Fibroblast of gingiva (primary cell): ENCODE results near the gene SLC25A11.

Experiments
- DNase-seq: peaks from one replicate; pipeline ENCODE4 v3.0.0-alpha.2; 2011; ENCODE audit warnings: low read depth

Gene SLC25A11

GRCh38 chr17:4966844-4967538, 27.1 kb upstream of the SLC25A11 start:
- peak; percentile 100 for DNase-seq

- no peak for DNase-seq
Observed at GRCh38 chr17:4965311-4965986, 25.6 kb upstream of the SLC25A11 start.

- DNase-seq: no peak
Observed at GRCh38 chr17:4960279-4960922, 20.6 kb upstream of the SLC25A11 start.

DNA sequence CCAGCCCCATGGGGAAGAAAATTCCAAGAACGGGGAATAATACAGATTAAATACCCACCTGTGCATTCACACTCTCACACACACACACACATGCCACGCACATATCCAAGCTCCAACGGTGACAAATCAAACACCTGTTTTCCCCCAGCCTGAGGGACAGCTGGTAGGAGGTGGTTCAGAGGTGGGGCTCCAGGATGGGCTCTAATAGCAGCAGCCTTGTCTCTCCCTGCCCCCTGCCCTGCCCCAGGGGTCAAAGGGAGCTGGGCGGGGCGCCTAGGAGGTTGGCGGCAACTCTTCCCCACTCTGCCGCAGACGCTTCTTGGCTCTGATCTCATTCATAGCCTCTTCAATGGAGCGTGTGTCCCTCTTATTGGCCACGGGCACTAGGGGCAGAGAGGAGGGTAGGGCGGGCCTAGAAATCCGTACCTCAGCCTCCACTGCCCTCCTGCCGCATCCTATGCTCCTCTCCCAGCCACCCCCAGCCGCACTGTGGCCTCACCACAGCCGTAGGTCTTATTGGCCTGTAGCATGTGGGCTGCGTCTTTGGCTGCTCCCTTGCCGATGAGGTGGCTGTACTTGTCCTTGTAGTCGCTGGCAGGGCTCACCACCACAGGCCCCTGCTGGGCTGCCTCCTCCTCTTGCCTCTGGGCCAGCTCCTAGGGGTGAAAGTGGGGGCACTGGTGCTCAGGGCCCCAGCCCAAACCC, 19.6 kb upstream of the SLC25A11 start:
- no peak for DNase-seq

- no peak for DNase-seq
Observed at GRCh38 chr17:4958102-4958501, 18.3 kb upstream of the SLC25A11 start.

- DNase-seq: no peak
Observed at GRCh38 chr17:4956493-4957061, 16.7 kb upstream of the SLC25A11 start.

GRCh38 chr17:4955091-4955490, 15.2 kb upstream of the SLC25A11 start:
- DNase-seq: no peak

DNA sequence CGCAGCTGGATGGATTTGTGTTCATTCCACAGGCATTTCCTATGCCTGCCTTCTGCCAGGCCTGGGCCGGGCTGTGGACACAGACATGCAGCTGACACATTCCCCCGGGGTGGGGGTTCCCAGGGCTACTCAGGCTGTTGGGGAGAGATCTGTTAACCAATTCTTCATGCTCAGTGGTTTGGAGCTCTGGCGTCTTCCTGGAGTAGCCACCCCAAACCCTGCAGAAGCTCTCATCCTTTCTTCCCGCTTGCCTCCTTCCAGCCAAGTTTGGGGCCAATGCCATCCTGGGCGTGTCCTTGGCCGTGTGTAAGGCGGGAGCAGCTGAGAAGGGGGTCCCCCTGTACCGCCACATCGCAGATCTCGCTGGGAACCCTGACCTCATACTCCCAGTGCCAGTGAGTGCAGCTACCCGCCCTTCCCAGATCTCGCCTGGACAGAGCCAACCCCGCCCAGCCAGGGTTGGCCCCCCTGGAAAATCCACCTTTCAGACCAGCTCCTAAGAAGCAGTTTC, 13.7 kb upstream of the SLC25A11 start:
- peak; percentile 70 for DNase-seq

DNA sequence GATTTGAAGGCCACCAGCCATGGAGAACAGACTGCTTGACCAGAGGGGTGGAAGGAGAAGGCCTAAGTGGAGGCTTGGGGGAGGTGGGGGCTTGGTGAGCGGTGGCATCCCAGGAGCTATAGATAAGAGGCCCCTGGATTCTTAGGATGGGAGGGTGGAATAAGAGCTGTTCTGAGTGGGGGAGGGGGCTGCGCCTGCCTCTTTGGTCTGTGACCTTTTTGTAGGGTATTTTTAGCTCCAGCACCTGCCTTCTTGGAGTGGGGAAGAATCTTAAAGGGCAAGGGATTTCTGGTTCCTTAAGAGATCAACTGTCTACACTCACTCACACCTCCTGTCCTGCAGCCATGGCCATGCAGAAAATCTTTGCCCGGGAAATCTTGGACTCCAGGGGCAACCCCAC, 11.6 kb upstream of the SLC25A11 start:
- DNase-seq: no peak

- no peak for DNase-seq
Observed at GRCh38 chr17:4950746-4951204, 10.9 kb upstream of the SLC25A11 start, which contains the start of gene ENO3. TSS of gene ENO3 (plus strand) at chr17:4951119. CDS start at chr17:4951830, 711 bp downstream.

DNA sequence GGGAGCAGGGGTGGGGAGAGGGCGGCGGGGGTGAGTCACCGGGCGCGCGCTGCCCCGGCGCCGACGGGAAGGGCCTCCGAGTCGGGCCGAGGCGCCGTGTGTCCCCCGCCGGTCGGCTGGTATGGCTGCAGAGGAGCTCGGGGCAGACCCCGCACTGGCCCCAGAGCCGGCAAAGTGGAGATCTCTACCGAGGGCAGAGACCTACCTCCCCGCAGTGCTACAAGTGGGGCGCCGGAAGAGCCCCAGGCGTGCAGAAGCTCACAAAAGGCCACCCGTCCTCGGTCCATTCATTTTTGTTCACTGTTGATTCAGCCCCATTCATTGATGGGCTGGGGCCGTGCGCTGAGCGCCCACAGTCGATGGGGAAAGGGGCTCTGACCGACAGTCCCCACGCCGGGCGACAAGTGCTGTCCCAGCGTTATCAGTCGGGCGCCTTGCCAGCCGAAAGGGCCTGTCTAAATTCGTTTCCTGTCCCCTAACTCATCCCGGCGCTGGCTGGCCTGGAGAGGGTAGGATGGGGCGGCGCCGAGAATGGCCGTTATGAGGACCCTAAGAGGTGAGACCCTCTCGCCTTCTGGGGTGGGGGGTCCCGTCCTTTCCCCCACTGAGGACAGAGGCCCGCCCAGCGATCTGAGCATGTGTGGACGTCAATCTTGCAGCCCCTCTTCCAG, 10.4 kb upstream of the SLC25A11 start:
- no peak for DNase-seq

- peak; percentile 69 for DNase-seq
Observed at GRCh38 chr17:4949321-4950074, 9.7 kb upstream of the SLC25A11 start.

DNA sequence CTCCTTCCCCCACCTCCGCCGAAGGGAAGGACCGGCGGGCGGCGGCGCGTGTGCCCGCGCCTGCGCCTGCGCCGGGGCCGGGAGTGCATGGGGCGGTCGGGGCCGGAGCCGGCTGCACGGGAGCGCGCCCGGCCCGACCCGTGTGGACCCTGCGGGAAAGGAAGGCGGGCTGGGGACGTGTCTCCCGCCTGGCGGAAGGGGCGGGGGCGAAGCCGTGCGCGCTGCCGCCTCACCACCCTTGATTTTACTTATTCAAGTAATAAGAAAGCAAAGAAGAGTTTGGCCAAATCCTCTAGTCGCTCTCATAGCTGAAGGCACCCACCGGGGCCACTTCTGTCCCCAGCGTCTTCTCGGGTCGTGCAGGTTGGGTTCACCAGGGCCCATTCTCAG, 9.1 kb upstream of the SLC25A11 start:
- peak; percentile 93 for DNase-seq

DNA sequence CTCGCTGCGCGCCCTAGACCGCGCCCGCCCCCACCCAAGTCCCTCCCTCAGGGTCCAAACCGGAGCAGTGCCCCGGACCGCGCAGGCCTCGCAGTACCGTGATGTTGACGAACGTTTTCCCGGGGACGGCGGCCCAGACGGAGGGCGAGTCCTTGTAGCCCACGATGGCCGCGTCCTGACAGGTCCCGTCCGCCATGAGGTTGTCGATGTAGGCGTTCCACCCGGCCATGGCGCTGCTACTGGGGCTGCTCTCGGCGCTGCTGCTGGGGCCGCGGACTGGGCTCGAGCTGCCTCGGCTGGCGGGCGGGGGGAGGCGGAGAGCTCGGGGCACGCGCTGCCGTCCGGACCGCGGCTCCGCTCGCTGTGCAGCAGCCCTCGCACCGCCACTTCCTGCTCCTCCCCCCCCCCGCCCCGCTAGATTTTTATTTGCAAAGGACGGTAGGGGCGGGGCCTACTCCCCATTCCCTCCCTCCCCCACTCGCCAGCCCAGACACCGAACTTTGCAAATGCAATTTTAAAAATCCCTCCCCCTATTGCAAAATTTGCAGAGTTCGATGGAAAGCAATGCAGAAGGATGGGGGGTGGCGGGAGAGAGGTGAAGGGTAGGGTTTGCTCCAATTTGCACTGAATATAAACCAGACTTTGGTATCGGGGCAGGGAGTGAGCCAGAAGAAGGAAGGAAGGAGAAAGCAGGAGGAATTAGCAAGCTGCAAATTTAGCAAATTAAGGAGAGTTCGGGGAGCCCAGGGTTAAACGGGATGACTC, 8.5 kb upstream of the SLC25A11 start, which contains the start of gene PFN1:
Gene PFN1 (minus strand): TSS at position 365 of the 765 bp plus-strand sequence. CDS start 136 bp downstream, at position 229.
- DNase-seq: peak; percentile 94

GRCh38 chr17:4947411-4948165, 7.7 kb upstream of the SLC25A11 start:
- peak; percentile 33 for DNase-seq

DNA sequence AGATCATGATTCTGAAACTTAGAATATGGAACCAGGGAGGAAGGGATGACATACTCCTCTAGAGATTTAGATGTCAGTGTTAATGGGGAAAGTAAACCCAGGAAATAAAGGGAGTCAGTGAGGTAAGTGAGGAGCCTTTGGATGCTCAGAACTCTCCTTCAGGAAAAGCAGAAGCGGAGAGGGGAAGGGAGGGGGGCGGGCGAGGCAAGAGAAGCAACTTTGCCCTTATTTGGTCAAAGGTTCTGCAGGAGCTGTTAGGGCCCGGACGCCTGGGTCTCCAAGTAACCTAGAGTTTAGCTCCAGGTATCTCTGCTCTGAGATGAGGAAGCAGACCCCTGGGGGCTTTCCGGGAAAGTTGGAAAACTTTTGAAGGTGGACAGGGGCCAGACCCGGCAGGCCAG, 7.2 kb upstream of the SLC25A11 start:
- no peak for DNase-seq

GRCh38 chr17:4946312-4946976, 6.6 kb upstream of the SLC25A11 start:
- DNase-seq: no peak

GRCh38 chr17:4945944-4946280, 6.1 kb upstream of the SLC25A11 start:
- no peak for DNase-seq
